Measurements from ENCODE around the gene C4orf50. TPM values are rescaled to one million over a fixed set of nuclear protein-coding genes. Genes with fewer than 3 reads are reported as not detected.
"Not testable (repeated sequence)": the region's sequence is repeated elsewhere in the genome, so short reads cannot be mapped to it uniquely, and the experiment has no call there.

C4orf50 gene
- total RNA-seq, 1 donor from 2014 or later = 0.05 TPM

DNA sequence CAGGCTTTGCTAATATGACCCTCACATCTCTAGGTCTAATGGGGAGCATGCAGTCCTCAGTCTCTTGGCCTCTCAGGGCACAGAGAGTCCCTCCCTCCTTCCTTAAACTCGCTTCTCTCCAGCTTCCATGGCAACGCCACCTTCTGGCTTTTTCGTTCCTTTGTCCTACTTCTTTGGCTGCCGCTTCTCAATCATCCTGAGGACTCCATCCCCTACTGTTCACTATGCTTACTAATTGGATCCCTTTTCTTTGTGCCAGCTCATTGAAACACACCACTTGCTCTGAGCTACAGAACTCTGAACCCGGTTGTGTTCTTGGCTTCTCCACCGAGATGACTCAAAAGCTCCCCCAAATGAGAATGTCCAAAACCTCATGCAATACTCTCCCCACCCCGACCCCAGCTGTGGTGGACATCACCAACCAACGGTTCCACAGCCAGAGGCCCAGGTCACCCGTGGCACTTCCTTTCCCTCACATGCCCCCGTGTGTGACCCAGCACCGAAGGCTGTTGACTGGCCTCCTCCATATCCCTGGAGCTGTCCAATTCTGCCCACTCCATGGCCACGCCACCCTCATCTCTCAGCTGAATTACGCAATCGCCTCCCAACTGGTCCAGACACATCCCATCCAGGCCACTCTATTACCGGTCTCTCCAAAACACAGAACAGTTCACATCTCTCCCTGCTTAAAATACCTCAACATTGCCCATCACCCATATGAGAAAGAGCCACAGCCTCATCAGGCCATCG lies 160.0 kb downstream of the C4orf50 start:
- no peak for DNase-seq (ENCODE audit: low spot score)

DNA sequence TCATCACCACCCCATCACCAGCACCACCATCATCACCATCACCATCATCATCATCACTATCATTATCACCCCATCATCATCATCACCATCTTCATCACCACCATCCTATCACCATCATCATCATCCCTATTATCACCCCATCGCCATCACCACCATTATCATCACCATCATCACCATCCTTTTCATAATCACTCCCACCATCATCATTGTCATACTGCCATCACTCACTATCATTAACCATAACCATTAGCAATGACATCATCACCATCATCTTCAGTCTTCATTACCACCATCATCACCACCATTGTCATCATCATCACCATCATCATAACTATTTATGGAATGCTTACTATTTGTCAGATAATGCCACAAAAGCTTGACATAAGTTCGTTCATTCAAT lies 161.0 kb downstream of the C4orf50 start:
- no peak for DNase-seq (ENCODE audit: low spot score)

DNA sequence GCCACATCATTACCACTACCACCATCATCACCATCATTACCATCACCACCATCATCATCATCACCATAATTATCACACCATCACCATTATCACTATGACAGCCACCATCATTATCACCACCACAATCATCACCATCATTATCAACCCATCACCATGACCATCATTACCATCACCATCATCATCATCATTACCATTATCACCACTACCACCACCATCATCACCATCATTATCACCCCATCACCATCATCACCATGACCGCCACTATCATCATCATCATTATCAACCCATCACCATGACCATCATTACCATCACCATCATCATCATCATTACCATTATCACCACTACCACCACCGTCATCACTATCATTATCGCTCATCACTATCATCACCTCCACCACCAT lies 161.9 kb downstream of the C4orf50 start:
- not testable (repeated sequence) for DNase-seq (ENCODE audit: low spot score)

GRCh38 chr4:5854929-5855328 lies 163.3 kb downstream of the C4orf50 start:
- no peak for DNase-seq (ENCODE audit: low spot score)

DNA sequence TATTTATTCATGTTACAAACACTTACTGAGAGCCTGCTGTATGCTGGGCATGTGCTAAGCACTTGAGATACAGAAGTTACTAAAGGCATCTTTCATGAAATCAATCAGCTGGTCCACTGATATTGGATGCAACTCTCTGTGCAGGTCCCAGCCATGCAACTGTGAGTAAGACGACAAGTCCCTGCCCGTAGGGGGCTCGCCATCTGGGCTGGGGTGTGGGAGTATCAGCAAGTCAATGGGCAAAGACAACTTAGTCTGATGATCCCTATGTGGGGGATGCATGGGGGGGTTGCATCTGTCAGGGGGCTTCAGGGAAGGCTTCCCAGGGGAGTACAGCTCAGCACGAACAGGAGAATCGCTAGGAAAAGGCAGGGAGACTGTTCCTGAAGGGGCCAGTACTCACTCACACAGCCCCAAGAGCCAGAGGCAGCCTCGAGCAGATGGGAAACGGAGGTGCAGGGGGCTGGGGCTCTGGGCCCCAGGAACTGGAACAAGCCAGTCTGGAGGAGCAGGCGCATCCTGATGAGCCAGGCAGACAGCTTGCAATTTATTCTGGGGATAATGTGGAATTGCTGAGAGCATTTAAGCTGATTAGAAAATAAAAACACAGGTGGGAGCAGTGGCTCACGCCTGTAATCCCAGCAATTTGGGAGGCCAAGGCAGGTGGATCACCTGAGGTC lies 165.6 kb downstream of the C4orf50 start:
- DNase-seq (ENCODE audit: low spot score) = no peak

DNA sequence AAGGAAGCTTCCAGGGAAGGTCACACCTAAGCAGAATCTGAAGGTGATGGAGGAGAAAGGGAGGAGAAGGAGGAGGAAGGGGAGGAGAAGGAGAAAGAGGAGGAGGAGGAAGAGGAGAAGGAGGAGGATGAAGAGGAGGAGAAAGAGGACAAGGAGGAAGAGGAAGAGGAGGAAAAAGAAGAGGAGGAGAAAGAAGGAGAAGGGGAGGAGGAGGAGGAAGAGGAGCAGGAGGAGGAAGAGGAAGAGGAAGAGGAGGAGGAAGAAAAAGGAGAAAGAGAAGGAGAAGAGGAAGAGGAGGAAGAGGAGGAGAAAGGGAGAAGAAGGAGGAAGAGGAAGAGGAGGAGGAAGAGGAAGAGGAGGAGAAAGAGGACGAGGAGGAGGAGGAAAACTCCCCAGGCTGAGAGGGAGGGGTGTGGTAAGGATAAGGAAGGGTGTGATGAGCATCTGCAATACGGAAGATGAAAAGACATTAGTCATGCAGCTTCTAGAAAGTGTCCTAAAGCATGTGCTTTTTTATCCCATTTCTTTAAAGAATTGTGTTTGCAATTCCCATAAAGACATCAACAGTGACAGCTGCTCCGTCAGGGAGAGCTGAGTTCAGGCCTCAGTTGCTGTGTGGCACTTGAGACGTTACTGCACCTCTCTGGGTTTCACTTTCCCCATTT lies 166.5 kb downstream of the C4orf50 start:
- DNase-seq (ENCODE audit: low spot score) = no peak

Other genes starting within 250 kb of the C4orf50 start
- 1.3 TPM for gene CRMP1, start 125.3 kb downstream of the C4orf50 start, total RNA-seq
- 0.29 TPM for gene JAKMIP1, start 182.1 kb upstream of the C4orf50 start, total RNA-seq